Fibroblast of mammary gland (primary cell): ENCODE results near the gene SPINDOC.

ENCODE experiments used
- DNase-seq: peaks from one replicate; pipeline ENCODE4 v3.0.0-alpha.2; 2010; ENCODE audit warnings: low read depth
- H3K4me3 ChIP-seq: 2 replicates; pipeline ENCODE4 v1.5.1; 2011; ENCODE audit warnings: low read depth, mild to moderate bottlenecking, low read length, moderate library complexity; ENCODE audit not compliant: control insufficient read depth
- TF ChIP-seq, protein P1 (sequence below): conservative IDR thresholded peaks from 2 replicates; pipeline ENCODE4 v1.5.1; 2011; ENCODE audit warnings: low read depth, low read length, inconsistent platforms; ENCODE audit not compliant: control insufficient read depth, insufficient read depth

The SPINDOC gene

DNA sequence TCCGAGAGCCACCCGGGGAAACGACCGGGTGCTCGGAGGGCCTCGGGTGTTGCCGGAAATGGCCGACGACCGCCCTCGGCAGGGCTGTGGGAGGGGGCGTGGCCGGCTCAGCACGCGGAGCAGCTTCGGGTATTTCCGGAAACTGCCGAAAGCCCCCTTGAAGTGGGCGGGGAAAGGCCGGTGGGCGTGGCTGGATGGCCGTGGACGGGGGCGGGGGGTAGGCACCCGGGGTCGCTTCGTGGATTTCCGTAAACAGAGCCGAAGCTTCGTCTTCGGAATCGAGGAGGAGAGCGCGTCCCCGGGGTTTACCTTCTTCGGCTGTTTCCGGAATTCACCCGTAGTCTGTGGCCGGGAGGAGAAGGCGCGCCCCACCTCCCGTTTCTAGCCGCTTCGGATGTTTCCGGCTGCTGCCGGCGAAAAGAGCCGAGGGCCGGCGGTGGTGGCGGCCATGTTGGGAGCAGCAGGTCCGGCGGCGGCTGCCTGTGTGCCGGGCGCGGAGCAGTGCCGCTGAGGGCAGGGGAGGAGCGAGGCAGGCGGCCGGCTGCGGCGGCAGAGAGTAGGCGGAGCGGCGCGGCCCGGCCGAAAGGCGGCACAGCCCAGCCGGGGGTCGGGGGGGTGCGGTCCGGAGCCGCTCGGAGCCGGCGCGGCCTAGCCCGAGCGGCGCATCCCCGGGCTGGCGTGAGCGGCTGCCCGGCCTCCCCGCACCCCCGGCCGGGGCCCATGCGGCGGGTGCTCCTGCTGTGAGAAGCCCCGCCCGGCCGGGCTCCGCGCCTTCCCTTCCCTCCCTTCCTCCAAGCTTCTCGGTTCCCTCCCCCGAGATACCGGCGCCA is 25.6 kb downstream of the SPINDOC start, which contains the start of gene MARK2:
Gene MARK2, plus strand, starts transcription at position 433 of the 830 bp plus-strand sequence. Its CDS starts 397 bp downstream, at position 830.
- peak within 1 kb of the TSS; percentile 92 for H3K4me3 ChIP-seq
- peak; percentile 96 for DNase-seq
- TF ChIP-seq, protein P1, sequence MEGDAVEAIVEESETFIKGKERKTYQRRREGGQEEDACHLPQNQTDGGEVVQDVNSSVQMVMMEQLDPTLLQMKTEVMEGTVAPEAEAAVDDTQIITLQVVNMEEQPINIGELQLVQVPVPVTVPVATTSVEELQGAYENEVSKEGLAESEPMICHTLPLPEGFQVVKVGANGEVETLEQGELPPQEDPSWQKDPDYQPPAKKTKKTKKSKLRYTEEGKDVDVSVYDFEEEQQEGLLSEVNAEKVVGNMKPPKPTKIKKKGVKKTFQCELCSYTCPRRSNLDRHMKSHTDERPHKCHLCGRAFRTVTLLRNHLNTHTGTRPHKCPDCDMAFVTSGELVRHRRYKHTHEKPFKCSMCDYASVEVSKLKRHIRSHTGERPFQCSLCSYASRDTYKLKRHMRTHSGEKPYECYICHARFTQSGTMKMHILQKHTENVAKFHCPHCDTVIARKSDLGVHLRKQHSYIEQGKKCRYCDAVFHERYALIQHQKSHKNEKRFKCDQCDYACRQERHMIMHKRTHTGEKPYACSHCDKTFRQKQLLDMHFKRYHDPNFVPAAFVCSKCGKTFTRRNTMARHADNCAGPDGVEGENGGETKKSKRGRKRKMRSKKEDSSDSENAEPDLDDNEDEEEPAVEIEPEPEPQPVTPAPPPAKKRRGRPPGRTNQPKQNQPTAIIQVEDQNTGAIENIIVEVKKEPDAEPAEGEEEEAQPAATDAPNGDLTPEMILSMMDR = no peak

GRCh38 chr11:63839508-63840355 is 26.5 kb downstream of the SPINDOC start:
- H3K4me3 ChIP-seq = peak overlapping the region; percentile 92
- DNase-seq = no peak
- TF ChIP-seq, protein P1 = no peak

- peak overlapping the region; percentile 92 for H3K4me3 ChIP-seq
- DNase-seq = no peak
- TF ChIP-seq, protein P1 = no peak
Measured at GRCh38 chr11:63840356-63841060, 27.3 kb downstream of the SPINDOC start.

- peak overlapping the region; percentile 92 for H3K4me3 ChIP-seq
- TF ChIP-seq, protein P1 = no peak
- no peak for DNase-seq
Measured at GRCh38 chr11:63841554-63841953, 28.3 kb downstream of the SPINDOC start.

DNA sequence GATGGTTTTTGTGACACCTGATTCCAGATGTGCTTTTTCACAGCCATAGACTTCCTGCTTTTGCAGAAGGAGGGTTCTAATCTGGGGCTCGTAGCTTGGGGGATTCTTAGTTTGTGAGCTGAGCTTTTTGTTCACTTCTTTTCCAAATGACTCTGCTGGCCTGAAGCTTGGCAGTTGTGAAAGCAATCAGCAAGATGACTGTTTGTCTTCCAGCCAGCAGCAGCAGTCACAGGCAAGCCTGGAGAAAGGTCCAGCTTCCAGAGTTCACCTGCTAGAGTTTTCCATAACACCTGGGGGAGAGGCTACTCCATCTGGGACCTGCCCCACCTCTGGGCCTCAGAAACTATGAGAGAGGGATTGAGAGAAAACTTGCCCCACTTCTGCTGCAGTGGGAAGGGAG is 29.8 kb downstream of the SPINDOC start:
- TF ChIP-seq, protein P1 = no peak

GRCh38 chr11:63844836-63845235 is 31.6 kb downstream of the SPINDOC start:
- TF ChIP-seq, protein P1 = no peak
- H3K4me3 ChIP-seq = no peak overlapping the region
- no peak for DNase-seq

More for the DNA sequence above, 29.8 kb downstream of the SPINDOC start:
- H3K4me3 ChIP-seq = no peak overlapping the region
- no peak for DNase-seq
